ENCODE data around the gene PRKD1. TPM values are rescaled to one million over a fixed set of nuclear protein-coding genes. Genes with fewer than 3 reads are reported as not detected.

The PRKD1 gene
- total RNA-seq, 1 donor from 2014 or later = 19.2 TPM

DNA sequence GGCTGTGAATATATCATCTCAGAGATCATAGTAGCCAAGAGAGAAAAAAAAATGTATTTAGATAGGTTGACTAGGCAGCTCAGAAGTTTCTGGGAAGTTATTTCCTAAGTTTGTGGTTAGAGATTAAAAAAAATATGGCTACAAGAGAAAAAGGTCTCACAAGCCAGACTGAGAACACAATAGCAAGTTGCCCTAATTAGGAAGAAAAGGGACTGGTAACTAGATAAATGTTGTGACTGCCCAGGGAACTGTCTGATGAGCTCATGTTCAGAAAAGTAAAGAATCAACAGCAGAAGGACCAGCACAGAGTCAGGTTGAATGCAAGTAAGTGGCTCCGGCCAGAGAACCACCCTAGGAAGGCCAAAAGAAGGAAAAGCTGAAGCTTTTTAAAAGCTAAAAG is 256.6 kb downstream of the PRKD1 start:
- DNase-seq = no peak

DNA sequence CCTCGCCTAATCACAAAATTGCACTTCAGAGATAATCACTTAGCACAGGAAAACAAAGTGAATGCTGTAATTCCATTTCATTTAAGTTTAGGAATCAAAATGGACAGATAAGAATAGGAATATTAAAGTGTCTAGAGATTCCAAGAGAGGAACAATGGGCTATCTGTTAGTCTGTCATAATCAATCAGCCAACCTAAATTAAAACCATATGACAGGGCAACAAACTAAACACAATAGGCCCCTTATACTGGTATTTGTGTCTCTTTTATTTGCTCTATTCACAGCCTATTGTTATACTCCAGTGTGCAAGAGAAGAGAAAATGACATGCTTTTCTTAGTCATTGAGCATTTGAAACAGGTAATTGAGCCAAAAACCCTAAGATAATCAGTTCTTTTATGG is 259.4 kb downstream of the PRKD1 start:
- DNase-seq = no peak

DNA sequence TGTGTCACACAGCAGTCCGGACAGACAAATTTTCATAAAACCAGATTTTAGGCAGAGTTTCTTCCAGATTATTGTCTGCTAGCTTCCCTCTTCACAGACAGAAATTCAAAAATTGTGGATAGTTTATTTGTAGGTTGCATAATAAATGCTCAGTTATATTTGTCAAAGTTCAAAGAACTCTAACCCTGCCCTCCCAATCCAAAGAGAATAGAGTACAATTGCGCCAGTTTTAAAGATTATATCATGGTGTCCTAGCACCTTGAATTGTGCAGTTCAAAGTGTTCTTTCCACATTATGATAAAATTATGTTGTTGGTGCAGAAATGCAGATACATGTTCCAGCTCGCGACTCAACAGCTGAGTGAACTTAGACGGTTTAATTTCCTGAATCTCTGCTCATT is 263.1 kb downstream of the PRKD1 start:
- no peak for DNase-seq

DNA sequence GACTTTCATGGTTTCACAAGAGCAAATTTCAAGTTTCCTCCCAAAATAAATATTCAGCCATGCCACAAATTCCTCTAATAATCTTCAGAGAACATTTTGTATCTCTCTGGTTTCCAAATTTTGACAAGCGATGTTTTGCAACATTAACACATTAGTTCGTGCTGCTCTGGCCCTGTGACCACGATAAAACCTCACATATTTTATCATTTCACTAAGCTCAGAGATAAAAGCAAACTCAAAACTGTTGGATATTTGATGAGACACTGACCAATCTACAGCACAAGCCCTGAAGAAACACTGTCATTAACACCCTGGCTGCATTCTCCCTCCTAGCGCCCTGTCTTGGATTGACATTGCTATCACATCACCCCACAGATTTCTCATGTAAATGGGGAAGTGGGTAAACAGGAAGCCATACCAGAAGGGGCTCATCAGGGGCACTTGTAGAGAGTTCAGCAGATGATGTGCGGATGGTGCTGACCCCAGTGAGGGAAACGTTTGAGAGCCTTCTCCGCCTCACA is 264.3 kb downstream of the PRKD1 start:
- DNase-seq = no peak

DNA sequence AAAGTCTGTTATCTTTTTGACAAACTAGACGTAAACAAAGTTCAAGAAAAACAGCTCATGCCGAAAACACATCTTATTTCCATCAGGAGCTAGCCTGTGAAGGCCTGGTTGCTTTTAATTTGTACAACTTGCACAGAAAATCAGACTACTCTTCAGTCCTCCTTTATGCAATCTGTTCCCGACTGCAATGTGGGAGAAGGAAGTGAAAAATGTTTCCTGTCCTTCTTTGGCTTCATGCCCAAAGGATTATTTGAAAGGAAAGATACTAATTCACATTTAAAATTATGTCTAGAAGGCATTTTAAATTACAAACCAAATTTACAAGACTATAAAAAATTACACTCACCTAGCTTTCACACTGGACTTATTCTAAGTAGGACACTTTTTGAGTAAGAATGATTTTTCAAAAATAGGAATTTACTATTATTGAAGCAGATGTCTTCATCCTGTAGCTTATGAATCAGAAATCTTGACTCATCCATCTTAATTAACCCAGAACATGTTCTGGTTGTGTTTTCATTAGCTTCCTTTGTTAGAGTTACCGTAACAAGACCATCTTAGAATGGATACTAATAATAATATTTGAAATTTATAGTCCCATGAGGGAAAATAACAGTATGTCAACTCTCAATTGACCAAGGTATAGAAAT is 272.6 kb downstream of the PRKD1 start:
- peak; percentile 13 for DNase-seq

DNA sequence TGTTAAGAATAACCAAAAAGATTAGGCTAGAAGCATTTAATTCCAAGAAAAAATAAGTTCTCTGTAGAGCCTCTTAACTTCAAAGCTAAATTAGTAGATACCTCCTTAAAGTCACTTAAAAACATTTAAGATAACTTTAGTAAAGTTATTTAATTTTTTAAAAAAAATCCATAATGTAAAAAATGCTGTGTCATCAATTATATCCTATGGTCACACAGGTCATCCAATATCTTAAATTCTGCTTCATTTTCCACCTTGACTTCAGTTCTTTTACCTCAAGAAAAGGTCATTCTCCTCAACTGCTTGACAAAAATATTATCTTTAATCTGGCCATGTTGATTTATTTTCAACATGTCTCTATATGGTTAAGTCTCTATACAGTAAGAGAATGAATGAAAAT is 274.3 kb downstream of the PRKD1 start:
- no peak for DNase-seq

DNA sequence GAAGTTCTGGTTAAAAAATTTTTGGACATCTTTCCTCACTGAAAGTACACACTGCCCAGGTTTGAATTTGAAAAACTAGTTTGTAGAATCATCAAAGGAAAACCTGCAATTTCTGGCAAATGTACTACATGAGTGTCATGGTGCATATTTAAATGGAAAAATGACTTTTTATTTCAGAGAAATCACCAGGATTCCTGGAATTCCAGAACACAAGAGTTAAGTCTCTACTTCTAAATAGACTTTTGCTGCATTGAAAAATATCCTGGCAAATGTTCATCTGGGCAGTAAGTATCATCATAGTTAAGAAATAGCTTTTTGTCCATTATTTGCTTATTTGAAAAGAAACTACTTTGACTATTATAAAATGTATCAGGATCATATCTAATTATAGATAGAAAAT is 275.1 kb downstream of the PRKD1 start:
- DNase-seq = no peak

DNA sequence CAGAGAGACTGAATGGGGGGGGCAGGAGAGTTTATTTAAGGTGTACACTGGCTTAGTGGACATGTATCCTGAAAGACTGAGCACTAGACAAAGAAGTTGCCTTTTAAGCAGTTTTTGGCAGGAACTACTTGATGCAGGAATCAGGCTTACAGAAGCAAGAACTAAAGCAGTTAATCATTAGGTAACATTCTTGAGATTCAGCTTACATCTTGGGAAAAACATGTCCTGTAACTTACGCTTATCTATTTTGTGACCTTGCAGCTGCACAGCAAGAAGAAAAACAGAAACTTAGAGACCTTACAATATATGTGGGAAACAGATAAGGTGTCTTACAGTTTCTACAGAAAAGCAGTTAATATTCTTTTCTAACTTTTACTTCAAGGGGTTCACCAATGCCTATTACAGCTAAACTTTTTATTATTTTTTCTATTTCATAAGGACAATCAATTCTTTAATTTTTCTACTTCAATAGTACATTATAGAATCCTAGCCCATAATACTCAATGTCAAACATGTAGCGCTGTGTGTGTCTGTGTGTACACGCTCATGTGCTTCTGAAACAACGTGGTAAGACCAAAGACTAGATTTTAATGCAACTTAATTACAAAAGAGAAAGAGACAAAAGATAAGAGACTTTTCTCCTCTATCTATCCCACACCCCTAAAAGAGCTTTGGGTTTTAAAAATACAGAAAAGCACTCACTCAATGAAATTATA is 276.9 kb downstream of the PRKD1 start:
- DNase-seq = no peak

DNA sequence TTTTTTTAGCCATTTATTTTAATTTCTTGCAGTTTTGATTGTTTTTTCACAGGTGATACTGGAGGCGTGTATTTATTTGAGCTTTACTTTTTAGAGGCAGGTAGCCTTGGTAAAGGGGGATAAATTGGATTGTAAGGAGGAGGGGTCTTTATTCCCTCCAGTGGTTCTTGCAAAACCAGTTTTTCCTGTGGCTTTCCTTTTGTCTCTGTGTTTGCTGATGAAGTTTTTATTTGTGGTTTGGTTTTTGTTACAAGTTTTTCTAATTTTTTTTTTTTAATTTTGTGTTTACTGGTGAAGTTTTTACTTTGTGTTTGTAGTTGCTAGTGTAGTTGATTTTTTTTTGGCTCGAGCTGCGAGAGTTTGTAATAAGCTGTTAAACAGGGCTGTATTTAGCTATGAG is 278.5 kb downstream of the PRKD1 start:
- no peak for DNase-seq

DNA sequence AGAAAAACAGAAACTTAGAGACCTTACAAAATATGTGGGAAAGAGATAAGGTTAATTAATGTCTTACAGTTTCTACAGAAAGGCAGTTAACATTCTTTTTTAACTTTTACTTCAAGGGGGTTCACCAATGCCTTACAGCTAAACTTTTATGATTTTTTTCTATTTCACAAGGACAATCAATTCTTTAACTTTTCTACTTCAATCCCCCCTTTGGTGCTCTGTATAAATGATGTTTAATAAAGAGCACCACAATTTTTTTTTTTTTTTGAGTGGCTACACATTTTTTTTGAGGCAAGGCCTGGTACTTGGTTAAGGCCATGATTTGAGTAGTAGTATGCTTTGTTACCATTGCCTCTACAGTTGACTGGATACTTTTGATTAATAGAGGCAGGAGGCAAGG is 279.6 kb downstream of the PRKD1 start:
- DNase-seq = no peak

DNA sequence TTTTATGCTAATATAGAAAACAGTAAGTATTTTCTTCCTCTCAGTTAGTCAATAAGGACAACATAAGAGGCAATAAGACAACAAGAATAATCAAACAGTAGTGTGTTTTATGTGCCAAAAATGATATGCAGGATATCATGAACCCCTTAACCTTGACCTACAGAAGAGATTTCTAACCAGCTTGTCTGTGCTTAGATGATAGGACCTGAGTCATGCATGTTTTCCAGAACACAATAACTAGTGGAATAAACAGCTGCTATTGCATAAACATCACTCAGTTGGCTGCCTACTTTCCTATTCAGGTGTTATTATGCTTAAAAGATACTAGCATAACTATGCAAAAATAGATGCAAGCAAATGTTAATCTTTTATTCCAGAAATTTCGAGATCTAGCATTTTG is 282.5 kb downstream of the PRKD1 start:
- no peak for DNase-seq

DNA sequence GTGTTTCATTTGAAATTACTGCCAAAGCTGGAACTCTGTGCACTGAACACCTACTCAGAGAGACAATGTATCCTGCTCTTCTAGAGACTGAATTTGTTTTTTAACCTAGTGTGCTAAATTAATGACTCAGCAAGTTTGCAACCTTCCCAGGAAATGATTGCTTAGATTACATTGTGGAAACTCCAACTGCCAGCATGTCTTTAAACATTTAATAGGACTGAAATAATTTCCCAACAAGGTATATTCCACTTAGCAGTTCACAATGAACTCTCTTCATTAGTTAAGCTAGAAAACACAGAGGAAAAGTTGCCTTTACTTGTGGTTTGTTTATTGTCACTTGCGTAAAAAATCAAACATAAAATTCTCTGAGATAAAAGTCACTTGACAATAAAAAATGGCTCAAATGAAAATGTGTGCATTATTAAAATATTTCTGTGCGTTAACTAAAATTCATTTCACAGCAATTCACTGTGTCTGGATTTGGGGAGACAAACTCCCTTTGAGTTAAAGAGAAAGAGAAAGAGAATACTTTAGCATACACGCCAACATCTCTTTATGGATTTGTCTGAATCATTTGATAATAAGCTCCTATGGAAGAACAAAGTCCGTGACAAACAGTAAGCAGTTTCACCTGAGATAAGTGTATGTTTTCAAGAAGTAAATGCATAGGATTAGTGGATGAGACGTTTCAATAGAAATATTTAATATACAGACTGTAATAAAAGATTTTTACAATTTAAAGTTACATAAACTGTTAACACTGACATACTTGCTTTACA is 284.0 kb downstream of the PRKD1 start:
- peak; percentile 10 for DNase-seq

DNA sequence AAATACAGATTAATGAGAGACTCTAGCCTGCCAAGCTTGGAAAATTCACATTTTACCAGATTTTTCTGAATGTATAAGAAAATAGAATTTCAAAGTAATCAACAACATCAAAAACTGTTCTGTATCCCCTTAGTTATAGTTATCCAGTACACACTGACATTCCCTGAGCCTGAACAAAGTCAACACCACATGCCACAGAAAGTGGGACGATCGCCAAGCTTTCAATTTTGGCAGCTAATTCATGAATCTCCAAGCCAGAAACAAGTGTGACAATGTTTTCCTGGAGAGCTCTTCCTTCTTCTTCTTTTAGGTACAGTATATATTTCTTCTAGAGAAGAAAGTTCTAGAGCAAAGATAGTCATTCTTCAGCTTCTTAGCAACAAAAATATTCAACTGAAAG is 290.2 kb downstream of the PRKD1 start:
- peak; percentile 79 for DNase-seq

DNA sequence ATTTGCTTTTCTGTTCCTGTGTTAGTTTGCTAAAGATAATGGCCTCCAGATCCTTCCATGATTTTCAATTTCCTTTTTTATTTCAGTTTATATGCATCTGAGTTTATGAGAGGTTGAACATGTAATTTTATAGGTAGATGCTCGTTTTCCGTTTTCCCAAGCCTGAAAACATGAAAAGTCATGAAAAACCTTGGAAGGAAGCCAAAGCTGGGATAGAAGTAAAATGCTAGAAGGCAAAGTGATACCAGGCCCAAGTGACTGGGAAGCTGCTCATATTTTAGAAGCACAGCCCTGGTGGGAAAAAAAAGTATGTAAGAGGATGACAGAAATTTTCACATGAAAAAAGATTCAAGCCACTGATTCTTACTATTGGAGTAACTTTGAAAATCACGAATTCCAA is 290.8 kb downstream of the PRKD1 start:
- peak; percentile 35 for DNase-seq

DNA sequence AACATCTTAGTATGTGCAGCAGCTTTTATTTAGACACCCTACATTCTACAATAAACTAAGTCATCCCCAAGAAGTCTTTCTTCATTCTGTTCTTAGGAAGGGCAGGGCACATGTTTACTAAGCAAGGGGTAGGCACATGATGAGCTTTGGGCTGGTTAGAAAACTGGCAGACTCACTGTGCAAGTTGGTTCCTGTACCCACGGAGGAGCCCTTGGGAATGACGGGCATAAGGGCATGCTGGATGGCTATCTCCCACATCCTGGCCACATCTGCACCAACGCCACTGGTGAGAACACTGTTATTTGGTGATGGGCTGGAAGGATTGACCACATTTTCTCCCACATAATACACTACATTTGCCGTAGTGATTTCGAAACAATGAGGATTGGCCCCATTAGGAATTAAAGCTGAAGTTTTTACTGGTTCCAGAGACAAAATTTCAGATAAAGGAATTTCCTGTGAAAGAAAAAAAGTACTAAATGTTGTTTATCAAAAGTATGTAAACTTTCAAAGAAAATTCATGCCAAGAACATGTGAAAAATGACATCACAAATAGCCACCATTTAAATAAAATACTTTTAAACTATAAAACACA is 297.0 kb downstream of the PRKD1 start:
- DNase-seq = no peak

DNA sequence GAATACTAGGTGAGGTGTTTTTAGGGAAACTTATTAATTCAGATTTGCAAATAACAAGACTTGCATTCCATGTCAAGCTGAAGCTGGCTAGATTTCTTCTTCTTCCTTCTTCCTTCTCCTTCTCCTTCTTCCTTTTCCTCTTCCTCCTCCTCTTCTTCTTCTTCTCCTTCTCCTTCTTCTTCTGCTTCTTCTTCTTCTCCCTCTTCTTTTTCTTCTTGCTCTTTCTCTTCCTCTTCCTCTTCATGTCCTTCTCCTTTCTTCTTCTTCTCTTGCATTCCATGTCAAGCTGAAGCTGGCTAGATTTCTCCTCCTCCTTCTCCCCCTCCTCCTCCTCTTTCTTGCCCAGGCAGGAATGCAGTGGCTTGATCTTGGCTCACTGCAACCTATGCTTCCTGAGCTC is 297.8 kb downstream of the PRKD1 start:
- DNase-seq = no peak

DNA sequence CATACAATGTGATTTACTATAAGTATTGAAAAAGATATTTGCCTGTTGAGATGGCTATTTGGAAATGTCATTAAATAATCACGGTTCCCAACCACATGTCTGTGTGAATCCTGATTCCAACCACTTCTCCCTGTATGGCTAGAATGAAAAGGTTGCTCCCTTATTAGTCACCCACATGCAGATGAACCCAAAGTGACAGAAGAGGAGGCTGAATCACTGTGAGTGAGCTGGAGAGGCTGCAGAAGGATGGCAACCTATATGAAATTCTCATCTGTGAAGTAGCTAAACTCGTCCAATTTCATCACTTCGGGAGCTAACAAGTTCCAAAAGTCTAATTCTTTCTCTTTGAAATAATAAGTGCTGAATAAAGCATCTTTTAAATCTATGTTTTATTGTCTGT is 300.5 kb downstream of the PRKD1 start:
- DNase-seq = no peak

DNA sequence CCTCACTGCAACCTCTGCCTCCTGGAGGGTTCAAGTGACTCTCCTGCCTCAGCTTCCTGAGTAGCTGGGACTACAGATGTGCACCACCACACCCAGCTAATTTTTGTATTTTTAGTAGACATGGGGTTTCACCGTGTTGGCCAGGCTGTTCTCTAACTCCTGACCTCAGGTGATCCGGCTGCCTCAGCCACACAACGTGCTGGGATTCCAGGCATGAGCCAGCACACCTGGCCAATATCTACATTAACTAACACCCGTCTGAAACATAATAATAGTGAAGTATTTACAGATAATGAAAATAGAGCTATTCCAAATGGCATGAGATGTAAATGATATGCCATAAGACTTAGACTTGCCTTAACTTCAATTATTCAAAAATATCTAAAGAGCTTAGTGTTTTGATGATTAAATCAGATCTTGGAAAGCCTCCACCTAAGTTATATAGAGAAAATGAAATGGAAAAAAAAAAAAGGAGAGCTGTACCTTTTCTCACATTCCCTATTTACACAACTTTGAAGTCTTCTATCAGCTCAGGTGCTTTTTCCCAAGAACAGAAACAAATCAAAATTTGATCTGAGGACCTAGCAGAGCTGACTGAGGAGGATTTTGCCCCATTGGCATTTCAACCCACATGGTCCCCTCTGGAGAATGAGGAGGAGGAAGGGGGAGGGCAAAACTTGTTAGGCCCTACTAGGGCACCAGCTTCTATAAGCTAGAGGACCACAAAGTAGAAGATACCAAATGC is 309.2 kb downstream of the PRKD1 start:
- DNase-seq = no peak

DNA sequence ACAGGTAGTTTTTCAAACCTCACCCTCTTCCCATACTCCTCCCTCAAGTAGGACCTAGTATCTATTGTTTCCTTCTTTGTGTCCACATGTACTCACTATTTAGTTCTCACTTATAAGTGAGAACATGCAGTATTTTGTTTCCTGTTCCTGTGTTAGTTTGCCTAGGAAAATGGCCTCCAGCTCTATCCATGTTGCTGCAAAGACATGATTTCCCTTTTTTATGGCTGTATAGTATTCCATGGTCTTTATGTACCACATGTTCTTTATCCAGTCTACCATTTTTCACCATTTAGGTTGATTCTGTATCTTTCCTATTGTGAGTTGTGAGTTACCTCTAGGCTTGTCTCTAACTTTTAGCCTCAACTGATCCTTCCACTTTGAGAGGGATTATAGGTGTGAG is 310.7 kb downstream of the PRKD1 start:
- no peak for DNase-seq

DNA sequence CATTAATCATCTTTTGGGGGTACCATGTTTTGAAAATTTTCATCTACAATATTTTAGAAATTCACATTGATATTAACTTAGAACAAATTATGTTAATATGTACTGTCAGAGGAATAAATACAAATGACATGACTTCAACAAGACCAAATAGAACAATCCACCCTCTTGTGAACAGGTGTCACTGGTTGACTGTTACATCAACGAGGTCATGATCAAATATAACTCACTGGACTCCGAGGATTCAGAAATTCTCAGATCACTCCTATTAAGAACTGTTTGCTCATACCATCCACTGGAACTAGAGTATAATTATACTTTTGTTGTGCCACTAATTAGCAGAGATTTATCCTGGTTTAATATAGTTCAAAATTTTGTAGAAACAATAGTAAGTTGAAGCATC is 318.8 kb downstream of the PRKD1 start:
- DNase-seq = peak; percentile 12

DNA sequence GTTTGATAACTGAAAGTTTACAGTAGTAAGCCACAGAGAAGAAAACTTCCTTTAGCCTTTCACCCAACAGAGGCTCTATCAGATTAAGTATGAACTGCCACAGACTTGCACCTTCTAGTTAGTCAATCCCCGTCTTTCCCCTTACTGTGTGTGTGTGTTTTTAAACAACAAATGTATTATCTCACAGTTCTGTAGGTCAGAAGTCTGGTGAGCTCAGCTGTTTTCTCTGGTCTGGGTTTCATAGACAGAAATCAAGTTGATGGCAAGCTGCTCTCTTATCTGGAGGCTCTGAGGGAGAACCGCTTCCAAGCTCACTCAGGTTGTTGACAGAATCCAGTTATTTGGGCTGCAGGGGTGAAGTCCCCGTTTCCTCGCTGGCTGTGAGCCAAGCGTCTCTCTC is 320.5 kb downstream of the PRKD1 start:
- no peak for DNase-seq

DNA sequence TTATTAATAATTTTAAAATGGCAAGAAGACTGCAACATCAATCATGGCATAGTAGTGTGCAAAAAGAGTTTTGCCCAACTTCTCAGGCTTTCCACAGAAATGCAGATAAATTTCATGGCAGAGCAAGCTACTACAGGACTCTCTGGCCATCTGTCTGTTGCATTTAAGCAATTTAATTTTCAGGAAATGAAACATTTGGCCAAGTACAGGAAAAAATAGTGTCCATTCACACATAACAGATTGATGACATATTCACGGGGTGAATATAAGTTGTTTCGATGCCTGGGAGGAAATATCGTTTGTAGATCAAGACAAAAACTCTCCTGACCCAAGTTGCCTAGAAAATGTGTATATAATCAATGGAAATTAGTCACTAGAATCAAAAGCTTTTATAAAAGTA is 324.0 kb downstream of the PRKD1 start:
- no peak for DNase-seq

Data from tongue (tissue), 2 donors.